HG03280 (cell line): ENCODE measurements around the gene LUC7L.
"Not testable (repeated sequence)": the region's sequence is repeated elsewhere in the genome, so short reads cannot be mapped to it uniquely, and the experiment has no call there.

Source experiments
- ATAC-seq: cut with Tn5 transposase; IDR thresholded peaks from one replicate; pipeline ENCODE4 v1.9.1; 2021; ENCODE audit warnings: mild to moderate bottlenecking, moderate library complexity; ENCODE audit not compliant: unreplicated experiment

The LUC7L gene

GRCh38 chr16:180681-181564, 48.3 kb downstream of the LUC7L start:
- ATAC-seq: no peak

- ATAC-seq: no peak
Observed at GRCh38 chr16:180101-180675, 49.1 kb downstream of the LUC7L start, which contains the start of gene HBQ1. TSS of gene HBQ1 (plus strand) at chr16:180459. CDS start at chr16:180487, 28 bp downstream.

- ATAC-seq: no peak
Observed at GRCh38 chr16:179211-180092, 49.8 kb downstream of the LUC7L start.

GRCh38 chr16:178668-179015, 50.6 kb downstream of the LUC7L start:
- no peak for ATAC-seq

GRCh38 chr16:177981-178667, 51.1 kb downstream of the LUC7L start:
- ATAC-seq: no peak

GRCh38 chr16:177394-177822, 51.8 kb downstream of the LUC7L start:
- ATAC-seq: no peak

- ATAC-seq: not testable (repeated sequence)
Observed at GRCh38 chr16:176477-177382, 52.5 kb downstream of the LUC7L start, which contains the start of gene HBA1. TSS of gene HBA1 (plus strand) at chr16:176680. CDS start at chr16:176717, 37 bp downstream.

GRCh38 chr16:176006-176405, 53.2 kb downstream of the LUC7L start:
- not testable (repeated sequence) for ATAC-seq

- no peak for ATAC-seq
Observed at GRCh38 chr16:175011-175949, 54.0 kb downstream of the LUC7L start.

- ATAC-seq: not testable (repeated sequence)
Observed at GRCh38 chr16:173928-174769, 55.1 kb downstream of the LUC7L start.

GRCh38 chr16:173211-173854, 55.9 kb downstream of the LUC7L start:
- ATAC-seq: not testable (repeated sequence)

- ATAC-seq: not testable (repeated sequence)
Observed at GRCh38 chr16:172374-172941, 56.8 kb downstream of the LUC7L start, which contains the start of gene HBA2. TSS of gene HBA2 (plus strand) at chr16:172876. CDS start at chr16:172913, 37 bp downstream.

GRCh38 chr16:170788-171187, 58.5 kb downstream of the LUC7L start:
- ATAC-seq: no peak

- ATAC-seq: not testable (repeated sequence)
Observed at GRCh38 chr16:170088-170507, 59.2 kb downstream of the LUC7L start.

- ATAC-seq: no peak
Observed at GRCh38 chr16:169014-169413, 60.2 kb downstream of the LUC7L start.

- ATAC-seq: no peak
Observed at GRCh38 chr16:168424-168823, 60.8 kb downstream of the LUC7L start.
